GM21390 (cell line): ENCODE results near the gene KIF16B.
A peak's percentile ranks its signal among the peaks of the same experiment; 100 is the strongest.

Experiments used
- ATAC-seq: cut with Tn5 transposase; IDR thresholded peaks from one replicate; pipeline ENCODE4 v1.9.1; 2021; ENCODE audit not compliant: unreplicated experiment

Gene KIF16B, protein sequence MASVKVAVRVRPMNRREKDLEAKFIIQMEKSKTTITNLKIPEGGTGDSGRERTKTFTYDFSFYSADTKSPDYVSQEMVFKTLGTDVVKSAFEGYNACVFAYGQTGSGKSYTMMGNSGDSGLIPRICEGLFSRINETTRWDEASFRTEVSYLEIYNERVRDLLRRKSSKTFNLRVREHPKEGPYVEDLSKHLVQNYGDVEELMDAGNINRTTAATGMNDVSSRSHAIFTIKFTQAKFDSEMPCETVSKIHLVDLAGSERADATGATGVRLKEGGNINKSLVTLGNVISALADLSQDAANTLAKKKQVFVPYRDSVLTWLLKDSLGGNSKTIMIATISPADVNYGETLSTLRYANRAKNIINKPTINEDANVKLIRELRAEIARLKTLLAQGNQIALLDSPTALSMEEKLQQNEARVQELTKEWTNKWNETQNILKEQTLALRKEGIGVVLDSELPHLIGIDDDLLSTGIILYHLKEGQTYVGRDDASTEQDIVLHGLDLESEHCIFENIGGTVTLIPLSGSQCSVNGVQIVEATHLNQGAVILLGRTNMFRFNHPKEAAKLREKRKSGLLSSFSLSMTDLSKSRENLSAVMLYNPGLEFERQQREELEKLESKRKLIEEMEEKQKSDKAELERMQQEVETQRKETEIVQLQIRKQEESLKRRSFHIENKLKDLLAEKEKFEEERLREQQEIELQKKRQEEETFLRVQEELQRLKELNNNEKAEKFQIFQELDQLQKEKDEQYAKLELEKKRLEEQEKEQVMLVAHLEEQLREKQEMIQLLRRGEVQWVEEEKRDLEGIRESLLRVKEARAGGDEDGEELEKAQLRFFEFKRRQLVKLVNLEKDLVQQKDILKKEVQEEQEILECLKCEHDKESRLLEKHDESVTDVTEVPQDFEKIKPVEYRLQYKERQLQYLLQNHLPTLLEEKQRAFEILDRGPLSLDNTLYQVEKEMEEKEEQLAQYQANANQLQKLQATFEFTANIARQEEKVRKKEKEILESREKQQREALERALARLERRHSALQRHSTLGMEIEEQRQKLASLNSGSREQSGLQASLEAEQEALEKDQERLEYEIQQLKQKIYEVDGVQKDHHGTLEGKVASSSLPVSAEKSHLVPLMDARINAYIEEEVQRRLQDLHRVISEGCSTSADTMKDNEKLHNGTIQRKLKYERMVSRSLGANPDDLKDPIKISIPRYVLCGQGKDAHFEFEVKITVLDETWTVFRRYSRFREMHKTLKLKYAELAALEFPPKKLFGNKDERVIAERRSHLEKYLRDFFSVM (N-terminal part only)

GRCh38 chr20:16573001-16573965 is at the start of gene KIF16B:
Gene KIF16B (minus strand): TSS chr20:16573448. CDS start chr20:16573275, 173 bp downstream.
- ATAC-seq: peak; percentile 86

DNA sequence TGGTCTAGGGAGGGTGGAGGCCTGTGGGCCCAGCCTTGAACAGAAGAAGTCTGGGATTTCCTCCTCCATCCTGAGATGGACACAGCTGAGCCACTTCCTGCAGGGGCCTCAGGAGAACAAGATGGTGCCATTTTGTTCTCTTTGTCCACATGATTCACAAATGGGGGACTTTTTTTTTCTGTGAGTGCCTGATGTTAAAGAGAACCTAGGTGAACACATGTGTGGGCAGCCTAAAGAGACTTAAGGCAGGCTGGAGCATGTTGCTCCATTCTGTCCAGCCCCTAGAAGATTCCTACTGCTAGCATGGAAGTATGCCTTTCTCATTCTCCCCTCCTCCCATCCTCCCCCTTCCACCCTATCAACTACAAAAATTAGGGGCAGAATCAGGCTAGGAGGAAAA is 49.3 kb upstream of the KIF16B start:
- ATAC-seq: no peak

GRCh38 chr20:16621435-16622141 is 48.3 kb upstream of the KIF16B start:
- no peak for ATAC-seq

- no peak for ATAC-seq
These were observed 47.7 kb upstream of the KIF16B start for GRCh38 chr20:16620961-16621360.

GRCh38 chr20:16619953-16620352 is 46.7 kb upstream of the KIF16B start:
- ATAC-seq: no peak

GRCh38 chr20:16617056-16617455 is 43.8 kb upstream of the KIF16B start:
- no peak for ATAC-seq

- ATAC-seq: no peak
These were observed 43.1 kb upstream of the KIF16B start for GRCh38 chr20:16616317-16616716.

- ATAC-seq: no peak
These were observed 42.0 kb upstream of the KIF16B start for GRCh38 chr20:16615199-16615598.

- ATAC-seq: no peak
These were observed 40.7 kb upstream of the KIF16B start for GRCh38 chr20:16613954-16614353.

GRCh38 chr20:16612706-16613105 is 39.5 kb upstream of the KIF16B start:
- ATAC-seq: no peak

DNA sequence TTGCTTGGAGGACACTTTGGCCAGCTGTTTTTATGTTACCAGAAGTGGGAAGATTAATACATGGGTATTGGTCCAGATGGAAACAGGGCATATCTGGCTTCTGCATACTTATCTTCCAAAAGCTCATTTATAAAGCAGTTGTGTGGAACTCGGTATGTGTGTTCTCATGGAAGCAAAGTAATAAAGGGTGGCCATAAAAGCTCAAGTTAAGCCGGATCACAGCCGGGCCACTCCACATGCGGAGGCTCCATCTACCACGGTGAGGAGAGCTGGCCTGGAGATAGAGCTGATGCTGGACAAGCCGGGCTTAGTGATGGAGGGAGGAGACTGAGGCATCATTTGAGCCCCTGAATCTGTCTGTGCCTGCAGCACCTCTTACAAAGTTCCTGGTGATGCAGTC is 38.6 kb upstream of the KIF16B start:
- ATAC-seq: no peak

DNA sequence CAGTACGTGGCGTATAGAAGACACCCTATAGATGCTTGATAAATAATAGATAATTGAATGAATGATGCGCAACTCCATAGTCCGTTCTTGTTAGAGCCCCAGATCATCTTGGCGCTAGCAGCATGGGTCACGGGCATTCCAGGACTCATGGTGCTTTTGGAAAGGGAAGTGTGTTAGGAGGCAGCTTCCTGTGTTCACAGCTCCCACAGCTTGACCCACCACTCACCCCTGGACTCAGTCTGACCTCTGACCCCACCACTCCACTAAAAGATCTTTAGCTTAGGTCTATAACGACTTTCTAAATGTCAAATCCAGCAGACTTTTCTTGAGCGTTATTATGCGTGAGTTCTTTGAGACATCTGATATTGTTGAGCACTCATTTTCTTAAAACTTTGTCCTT is 35.8 kb upstream of the KIF16B start:
- ATAC-seq: no peak

GRCh38 chr20:16608277-16608650 is 35.0 kb upstream of the KIF16B start:
- ATAC-seq: no peak

GRCh38 chr20:16607364-16608276 is 34.4 kb upstream of the KIF16B start:
- no peak for ATAC-seq

DNA sequence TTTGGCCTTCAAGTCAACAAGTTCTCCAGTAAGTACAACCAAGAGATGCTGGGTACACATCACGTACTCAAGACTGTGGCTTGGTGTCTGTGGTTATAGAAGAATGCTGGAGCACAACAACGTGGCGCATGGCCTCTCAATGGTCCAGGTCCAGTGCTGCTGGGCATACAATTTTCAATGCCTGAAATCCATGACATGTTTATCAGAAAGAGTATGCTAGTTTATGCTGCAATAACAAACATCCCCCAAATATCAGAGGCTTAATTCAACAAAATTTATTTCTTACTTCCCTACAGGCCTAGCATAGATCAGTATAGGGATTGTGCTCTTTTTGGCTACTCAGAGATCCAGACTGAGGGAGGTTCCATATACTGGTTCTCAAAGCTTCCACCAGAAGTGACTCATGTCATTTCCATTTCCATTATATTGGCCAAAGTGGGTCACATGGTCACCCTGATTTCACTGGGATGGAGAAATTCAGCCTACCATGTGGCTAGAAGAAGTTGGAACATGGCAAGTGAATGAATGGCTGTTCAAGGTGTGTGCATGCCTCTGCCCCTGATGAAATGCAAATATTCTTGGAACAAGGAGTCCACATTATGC is 33.3 kb upstream of the KIF16B start:
- no peak for ATAC-seq

DNA sequence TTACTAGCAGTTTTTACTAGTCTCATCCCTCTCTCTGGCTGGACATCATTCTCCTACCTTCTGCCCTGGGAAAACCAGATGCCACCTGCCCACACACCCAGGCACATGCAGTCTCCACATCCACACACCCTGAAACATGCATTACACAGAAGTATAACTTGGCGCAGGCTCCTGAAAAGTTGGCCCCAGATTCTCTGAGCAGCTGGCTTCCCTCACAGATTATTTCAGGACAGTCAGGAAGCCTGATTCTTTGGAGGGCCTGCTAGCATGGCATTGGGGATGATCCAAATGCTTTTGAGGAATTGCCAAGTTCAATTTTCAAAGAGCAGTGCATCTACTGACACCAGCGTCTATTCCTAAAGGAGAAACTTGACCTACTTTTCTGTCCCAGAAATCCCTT is 27.8 kb upstream of the KIF16B start:
- no peak for ATAC-seq

DNA sequence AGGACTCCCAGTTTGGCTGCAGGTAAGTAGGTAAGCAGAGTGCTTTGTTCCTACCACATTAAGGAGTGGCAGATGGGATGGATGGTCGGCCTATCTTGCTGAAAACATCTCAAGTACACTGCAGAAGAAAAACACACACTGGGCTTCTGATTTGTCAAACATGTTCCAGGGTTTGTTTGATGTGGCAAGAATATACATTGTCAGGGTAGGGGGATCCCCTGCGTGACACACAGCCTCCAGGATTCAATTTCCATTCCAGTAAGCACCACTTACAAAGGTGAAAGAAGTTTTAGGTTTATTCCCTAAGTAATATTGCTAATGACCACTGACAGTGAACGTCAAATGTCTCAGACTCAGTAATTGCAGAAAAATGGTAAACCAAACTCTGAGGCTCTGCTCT is 26.0 kb upstream of the KIF16B start:
- ATAC-seq: no peak

GRCh38 chr20:16596991-16597390 is 23.7 kb upstream of the KIF16B start:
- ATAC-seq: no peak
